Stomach (tissue), 4 donors: ENCODE data around the gene TRIM75.
"Not testable (repeated sequence)": the region's sequence is repeated elsewhere in the genome, so short reads cannot be mapped to it uniquely, and the experiment has no call there.

ENCODE experiments used
- EP300 ChIP-seq: sonication (generic); formaldehyde crosslinking; IDR thresholded peaks from one replicate; pipeline ENCODE4 v1.6.1; 2017; ENCODE audit warnings: antibody characterized with exemption
- POLR2A ChIP-seq, 4 donors: fragments of 450-650 bp; IDR thresholded peaks; one replicate each; pipeline ENCODE4 v1.6.1; 2016; ENCODE audit warnings: antibody characterized with exemption in 4 of 4, control low read depth in 2 of 4, mild to moderate bottlenecking in 1 of 4, moderate library complexity in 1 of 4
- POLR2AphosphoS5 ChIP-seq, 3 donors: sonication (generic); formaldehyde crosslinking; IDR thresholded peaks; one replicate each; pipeline ENCODE4 v1.6.1; 2016; ENCODE audit warnings: antibody characterized with exemption in 3 of 3
- TF ChIP-seq, protein P1 (sequence below), 7 experiments: fragments of 450-650 bp in 4 of 7; fragments of 200-600 bp in 3 of 7; sonication (generic) in 3 of 7; IDR thresholded peaks; one replicate each; pipeline ENCODE4 v1.5.1; 2016 to 2019; ENCODE audit warnings: antibody characterized with exemption in 7 of 7, control low read depth in 2 of 7, mild to moderate bottlenecking in 1 of 7

DNA sequence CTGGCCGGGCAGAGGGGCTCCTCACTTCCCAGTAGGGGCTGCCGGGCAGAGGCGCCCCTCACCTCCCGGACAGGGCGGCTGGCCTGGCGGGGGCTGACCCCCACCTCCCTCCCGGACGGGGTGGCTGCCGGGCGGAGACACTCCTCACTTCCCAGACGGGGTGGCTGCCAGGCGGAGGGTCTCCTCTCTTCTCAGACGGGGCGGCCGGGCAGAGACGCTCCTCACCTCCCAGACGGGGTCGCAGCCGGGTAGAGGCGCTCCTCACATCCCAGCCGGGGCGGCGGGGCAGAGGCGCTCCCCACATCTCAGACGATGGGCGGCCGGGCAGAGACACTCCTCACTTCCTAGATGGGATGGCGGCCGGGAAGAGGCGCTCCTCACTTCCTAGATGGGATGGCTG is 33.7 kb upstream of the TRIM75 start:
- TF ChIP-seq, protein P1, sequence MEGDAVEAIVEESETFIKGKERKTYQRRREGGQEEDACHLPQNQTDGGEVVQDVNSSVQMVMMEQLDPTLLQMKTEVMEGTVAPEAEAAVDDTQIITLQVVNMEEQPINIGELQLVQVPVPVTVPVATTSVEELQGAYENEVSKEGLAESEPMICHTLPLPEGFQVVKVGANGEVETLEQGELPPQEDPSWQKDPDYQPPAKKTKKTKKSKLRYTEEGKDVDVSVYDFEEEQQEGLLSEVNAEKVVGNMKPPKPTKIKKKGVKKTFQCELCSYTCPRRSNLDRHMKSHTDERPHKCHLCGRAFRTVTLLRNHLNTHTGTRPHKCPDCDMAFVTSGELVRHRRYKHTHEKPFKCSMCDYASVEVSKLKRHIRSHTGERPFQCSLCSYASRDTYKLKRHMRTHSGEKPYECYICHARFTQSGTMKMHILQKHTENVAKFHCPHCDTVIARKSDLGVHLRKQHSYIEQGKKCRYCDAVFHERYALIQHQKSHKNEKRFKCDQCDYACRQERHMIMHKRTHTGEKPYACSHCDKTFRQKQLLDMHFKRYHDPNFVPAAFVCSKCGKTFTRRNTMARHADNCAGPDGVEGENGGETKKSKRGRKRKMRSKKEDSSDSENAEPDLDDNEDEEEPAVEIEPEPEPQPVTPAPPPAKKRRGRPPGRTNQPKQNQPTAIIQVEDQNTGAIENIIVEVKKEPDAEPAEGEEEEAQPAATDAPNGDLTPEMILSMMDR (IDR thresholded peaks at IDR 0.05): not testable (repeated sequence)
- TF ChIP-seq POLR2AphosphoS5 (IDR thresholded peaks at IDR 0.05); EP300; POLR2A (IDR thresholded peaks at IDR 0.05): not testable (repeated sequence)
